ENCODE data around the gene DDT.
"Not testable (repeated sequence)": the region's sequence is repeated elsewhere in the genome, so short reads cannot be mapped to it uniquely, and the experiment has no call there.

Gene DDT

DNA sequence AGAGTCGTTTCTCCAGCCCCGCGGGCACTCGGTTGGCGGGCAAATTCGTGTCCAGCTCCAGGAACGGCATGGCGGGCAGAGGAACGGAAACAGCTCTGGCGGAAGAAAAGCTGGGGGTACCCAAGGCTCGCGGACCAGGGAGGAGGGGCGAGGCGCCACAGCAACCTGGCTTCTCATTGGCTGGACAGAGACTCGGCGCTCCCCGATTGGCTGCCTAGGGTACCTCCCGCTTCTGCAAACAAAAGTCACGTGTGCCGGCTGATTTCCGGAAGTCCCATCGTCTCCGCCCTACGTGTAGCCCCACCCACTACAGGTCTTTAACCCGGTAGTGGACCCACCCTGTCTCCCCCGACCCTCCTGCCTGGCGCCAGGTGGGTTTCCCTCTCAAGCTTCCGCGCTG, at the start of gene DDT:
Gene DDT (minus strand): TSS at position 97 of the 400 bp plus-strand sequence. CDS start 27 bp downstream, at position 70.
- DNase-seq: not testable (repeated sequence)

DNA sequence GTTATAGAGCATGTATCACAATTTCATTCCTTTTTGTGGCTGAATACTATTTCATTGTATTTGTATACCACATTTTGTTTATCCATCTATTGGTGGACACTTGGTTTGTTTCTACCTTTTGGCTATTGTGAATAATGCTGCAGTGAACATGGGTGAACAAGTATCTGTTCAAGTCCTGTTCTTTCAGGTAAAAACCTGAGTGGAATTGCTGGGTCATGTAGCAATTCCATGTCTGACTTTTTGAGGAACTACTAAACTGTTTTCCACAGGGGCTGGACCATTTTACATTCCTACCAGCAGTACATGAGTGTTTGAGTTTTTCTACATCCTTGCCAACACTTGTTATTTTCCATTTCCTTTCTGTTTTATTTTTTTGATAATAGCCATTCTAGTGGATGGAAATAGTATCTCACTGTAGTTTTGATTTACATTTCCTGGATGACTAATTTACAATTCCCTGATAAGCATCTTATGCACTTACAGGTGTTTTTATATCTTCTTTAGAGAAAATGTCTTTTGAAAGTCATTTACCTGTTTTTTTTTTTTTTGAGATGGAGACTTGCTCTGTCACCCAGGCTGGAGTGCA, 49.1 kb upstream of the DDT start:
- DNase-seq: no peak

DNA sequence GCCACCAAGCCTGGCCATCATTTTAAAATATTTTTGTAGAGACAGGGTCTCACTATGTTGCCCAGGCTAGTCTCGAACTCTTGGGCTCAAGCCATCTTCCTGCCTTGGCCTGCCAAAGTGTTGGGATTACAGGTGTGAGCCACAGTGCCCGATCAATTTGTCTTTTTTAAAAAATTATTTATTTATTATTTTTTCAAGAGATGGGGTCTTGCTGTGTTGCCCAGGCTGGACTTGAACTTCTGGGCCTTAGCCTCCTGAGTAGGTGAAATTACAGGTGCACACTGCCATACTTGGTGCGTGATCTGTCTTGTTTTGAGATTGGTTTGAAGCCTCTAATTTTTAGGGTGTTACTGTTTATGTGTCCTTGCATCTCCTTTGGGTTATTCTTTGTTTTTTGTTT, 47.1 kb upstream of the DDT start:
- DNase-seq: peak in 1 of 2 experiments; percentile 4

DNA sequence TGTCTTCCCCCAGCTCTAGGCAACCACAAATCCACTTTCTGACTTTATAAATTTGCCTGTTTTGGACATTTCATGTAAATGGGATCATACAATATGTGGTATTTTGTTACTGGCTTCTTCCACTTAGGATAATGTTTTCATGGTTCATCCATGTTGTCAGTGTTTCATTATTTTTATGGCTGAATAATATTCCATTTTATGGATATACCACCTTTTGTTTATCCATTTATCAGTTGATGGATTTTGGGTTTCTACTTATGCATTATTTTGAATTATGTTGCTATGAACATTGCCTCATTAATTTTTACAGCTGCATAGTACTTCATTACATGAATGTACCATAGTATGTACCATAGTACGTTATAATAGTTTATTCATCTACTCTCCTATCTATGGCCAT, 41.9 kb upstream of the DDT start:
- DNase-seq: no peak

DNA sequence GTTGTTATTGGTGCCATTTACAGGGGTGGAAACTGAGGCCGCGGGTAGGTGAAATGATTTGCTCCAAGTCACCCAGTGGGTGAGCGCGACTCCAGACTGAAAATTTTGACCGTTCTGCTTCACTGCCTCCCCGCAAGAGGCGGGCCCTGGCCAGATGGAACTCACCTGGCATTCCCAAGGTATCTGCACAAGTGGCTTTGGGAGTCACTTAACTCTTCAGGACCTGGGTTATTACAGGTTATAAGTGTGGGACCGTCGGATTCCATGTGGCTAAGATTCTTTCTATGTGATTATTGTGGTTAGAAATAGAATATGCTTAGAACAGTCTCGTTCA, 37.5 kb upstream of the DDT start:
- no peak for DNase-seq

DNA sequence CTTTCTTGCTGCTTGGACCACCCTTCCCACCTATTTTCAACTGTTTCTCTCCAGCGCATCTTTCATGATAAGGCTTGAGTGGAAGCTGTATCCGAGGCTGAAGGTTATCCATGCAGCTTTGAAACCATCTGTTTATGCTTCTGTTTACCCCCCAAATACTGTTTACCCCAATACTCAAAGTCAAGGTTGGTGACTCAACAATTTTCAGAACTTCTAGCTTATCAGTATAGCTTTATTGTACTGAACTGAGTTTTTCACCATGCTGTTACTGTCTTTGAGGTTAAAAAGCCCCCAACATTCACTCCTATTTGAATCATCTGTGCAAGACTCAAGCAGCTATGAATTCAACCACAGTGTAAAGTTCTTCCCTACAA, 35.8 kb upstream of the DDT start:
- DNase-seq: no peak

DNA sequence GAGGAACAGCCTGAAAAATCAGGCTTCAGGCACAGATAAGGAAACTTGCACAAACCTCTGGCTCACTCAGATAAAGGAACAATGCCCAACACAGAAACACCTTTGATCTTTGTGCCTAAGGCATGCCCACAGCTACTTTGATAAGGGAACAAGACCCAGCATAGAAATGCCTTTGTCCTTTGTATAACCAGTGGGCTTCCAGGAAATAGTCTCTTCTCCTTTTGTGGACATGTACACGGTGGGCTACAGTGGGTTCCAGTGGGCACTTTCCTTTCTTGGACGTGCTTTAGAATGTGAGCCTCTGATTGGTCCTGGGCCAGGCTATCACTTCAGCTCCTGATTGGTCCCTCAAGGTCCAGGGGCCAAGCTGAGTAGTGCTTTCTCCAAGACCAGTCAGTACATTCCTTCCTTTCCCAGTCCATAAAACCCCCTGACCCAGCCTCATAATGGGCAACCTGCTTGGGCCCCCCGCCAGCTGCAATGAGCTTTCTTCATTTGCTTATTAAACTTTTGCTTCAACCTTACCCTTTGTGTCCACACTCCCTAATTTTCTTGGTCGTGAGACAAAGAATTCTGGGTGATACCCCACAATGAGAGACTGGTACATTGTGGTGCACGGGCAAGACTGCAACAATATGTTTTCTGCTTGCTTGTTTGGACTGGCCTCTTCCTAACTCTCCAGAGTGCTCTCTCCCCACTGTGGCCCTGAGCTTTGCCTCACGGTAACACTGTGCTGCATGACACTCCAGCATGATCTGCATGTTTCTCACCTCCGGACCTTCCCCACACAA, 35.2 kb upstream of the DDT start:
- no peak for DNase-seq

DNA sequence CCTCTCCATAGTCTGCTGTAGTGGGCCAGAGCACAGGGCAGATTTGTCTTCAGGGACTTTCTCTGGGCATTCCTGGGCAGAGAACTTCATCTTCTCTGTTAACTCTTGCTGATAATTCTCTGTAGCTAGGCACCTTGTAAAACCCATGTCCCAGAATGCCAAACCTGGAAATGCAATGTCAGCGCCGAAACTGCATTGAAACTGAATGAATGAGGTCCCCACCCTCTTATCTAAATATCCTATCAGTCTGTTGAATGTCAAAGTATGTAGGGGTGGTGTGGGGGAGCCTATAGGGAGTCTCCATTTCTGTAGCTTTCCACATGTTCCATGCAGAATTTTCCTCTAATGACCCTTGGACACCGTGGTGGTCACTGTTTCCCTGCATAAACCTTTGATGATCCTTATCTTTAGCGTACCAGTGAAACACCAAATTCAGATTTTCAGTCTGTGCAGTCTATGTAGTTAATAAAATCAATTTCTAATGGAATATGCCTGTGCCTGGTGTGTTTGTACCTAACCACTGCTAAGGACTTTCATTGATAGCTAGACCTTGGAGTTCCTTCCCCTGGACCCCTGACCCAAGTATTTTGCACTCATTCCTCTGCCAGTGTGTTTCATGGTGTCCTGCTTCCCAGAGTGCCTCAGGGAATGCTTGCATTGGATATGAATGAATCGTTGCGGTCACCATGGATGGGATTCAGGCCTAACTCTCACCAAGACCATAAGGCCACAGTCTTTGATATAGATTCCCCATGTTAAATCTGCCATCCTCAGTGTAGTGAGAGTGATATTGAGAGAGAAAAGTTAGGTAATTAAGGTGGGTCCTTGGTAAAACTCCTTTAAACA, 34.4 kb upstream of the DDT start:
- DNase-seq: no peak

DNA sequence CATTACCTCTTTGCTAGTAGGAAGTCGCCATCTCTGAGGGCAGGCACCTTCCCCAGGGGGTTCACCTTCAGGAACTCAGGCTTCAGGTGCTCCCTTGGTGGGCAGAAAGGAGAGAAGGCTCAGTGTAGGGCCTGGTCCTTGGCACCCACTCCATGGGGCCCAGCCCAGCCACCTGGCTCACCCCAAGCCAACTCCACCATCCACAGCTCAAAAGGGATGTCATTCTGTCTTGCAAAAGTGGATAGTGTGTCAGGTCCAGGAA, 33.7 kb upstream of the DDT start:
- DNase-seq: no peak

DNA sequence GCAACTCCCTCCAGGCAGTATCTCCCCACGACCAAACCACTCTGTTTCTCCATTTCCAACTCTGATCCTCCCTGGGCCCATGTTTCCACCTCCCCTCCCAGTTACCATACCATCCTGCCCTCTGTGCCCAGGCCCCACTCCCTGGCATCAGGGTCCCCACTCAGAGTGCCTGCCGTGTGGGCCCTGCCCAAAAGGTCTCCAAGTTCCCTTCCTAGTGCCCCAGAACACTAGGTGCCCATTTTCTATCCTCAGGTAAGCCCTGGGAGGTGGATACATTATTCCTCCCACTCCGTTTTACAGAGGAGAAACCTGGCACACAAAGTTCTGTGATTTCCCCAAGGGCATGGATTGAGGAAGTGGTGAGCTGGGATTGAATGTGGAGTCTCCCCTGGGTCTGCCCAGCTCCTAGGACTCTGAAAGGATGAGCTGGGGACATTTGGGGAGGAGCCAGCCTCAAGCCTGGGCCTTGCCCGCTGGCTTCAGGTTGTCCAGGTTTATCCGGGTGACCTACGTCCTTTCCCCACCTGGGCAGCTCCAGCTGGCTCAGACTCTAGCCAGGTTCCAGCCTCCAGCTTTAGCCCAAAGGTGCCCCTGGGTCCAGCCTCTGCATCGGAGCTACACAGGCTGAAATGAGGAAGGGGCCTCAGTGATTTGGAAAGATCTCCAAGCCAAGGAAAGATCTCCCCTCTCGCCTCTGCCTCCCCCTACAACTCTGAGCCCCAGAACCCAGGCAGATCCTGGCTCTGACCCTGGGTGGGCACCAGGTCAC, 33.2 kb upstream of the DDT start:
- DNase-seq: no peak

DNA sequence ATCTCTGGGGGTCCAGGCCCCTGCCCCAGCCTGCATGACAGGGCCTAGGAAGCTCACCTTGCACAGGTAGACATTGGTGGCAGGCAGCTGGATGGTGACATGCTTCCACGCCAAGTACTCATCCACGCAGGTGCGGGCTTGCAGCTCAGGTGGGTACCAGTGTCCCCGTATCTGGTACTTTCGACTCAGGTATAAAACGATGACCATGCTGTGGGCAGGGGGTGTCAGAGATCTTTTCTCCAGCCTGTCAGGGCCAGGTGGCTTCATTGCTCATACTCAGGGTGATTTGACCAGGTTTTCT, 32.6 kb upstream of the DDT start:
- no peak for DNase-seq

DNA sequence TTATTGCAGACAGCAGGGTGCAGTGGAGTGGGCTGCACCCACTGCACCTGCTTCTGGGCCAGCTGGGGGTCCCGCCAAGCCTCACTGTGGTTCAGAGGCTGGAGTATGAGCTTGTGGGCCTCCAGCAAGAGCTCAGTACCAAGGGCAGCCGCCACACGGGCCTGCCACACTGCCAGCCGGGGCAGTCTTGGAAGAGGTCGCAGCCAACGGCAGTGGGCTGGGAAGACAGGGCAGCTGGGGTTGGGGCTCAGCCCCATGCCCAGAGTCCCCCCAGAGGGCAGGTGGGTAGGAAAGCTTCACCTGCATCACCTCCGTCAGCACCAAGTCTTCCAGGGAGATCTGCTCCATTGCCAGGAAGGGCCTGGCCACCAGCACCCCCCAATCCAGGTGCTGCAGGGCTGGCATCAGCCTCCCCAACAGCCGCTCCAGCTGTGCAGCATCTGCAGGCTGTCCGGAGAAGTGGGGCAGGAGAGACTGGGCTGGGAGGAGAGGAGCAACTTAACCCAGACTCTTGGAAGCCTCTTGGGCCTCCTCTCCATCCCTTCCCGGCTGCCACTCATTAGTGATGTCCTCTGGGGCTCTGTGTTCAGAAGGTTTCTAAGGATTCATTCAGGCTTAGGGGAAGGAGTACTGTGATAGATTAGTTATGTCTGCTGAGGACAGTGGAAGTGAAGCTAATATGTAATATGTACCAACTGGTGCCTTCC, 32.1 kb upstream of the DDT start:
- DNase-seq: no peak

DNA sequence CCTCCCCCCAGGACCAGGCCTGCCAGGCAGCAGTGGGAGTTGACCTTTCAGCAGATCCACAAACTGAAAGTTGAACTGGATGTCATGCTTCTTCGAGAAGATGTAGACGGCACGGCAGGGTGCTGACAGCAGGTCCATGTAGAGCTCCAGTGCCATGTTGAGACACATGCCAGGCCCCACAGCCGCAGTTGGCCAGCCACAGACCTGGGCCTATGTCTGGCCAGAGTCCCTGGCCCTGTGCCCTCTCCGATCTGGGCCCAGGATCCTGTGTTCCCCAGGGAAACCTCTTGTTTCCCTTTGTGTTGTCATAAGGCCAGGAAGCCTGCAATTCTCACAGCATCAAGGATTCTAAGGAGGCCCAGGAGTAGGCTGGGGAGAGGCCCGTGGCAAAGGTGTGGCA, 31.0 kb upstream of the DDT start, which contains the start of gene GSTT4:
Gene GSTT4 (minus strand): TSS at position 253 of the 400 bp plus-strand sequence. CDS start 97 bp downstream, at position 156.
- no peak for DNase-seq

DNA sequence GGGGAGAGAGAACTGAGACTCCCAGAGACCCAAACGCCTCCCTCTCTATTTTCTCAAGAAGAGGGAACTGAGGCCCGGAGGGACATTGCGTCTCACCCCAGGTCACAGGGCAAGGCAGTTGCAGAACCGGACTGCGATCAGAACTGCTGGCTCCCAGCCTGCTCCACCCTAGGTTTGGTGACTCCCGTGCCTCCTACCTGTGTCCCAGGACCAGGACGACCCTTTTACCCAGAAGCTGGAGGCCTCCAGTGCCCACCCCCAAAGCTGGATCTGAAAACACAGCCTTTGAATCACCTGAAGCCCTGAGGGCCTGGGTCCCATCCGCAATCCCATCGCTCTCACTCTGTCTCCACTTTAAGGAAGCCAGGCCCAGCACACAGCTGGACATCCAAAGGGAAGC, 29.6 kb upstream of the DDT start:
- no peak for DNase-seq

DNA sequence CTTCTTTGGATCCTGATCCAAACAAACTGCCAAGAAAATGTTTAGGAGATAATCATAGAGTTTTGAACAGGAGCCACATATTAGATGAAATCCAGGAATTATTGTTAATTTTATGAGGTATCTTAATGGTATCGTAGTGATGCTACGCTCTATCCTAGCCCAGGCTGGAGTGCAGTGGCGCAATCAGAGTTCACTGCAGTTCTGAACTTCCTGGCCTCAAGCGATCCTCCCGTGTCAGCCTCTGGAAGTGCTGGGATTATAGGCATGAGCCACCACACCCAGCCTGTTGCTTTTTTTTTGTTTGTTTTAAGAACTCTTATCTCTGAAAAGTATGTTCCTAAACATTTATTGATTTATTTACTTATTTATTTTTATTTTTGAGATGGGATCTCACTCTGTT, 28.6 kb upstream of the DDT start:
- DNase-seq: no peak

DNA sequence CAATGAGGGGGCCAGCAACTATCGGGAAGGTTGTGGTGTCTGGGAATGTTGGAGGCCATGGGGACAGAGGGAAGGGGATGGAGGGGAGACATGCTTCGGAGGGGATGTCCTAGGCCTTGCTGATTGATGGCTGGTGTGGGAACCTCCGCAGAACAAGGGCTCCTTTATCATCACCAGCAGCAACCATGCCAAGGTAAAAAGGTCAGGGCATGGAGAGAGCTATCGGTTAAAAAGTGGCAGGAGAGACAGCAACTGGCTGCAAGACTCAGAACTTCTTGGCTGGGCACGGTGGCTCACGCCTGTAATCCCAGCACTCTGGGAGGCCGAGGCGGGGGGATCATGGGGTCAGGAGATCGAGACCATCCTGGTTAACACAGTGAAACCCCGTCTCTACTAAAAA, 28.0 kb upstream of the DDT start:
- DNase-seq: no peak

DNA sequence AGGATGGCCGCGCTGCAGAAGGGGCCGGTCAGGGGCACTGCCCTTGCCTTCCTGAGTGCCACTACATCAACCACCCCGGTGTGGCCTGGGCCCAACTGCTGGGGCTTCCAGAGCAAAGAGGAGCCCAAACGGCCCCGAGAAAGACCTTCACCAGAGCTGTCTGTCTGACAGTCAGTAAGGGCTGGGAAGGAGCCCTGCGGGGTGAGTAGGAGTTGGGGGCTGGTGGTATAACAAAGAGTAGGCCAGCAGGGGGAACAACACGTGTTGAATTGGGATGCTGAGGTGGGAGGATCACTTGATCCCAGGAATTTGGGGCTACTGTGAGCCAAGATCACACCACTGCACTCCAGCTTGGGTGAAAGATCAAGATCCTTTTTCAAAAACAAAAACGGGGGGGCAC, 27.1 kb upstream of the DDT start:
- DNase-seq: no peak

DNA sequence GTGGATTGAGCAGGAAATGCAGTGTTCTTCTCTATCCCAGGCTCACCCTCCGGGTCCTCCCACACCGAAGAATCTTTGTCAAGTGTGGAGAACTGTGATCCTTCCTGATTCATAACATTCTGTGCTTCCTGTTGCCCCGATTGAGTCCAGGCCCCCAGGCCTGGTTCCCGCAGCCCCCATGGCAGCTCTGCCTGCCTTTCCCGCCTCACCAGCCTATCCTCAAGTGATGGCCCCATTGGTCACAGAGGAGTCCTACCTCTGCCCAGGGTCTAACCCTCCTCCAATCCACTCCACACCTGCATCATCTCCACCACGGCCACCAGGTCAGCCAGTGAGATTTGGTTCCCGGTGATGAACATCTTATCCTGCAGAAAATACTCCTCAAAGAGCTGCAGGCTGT, 25.5 kb upstream of the DDT start:
- not testable (repeated sequence) for DNase-seq

DNA sequence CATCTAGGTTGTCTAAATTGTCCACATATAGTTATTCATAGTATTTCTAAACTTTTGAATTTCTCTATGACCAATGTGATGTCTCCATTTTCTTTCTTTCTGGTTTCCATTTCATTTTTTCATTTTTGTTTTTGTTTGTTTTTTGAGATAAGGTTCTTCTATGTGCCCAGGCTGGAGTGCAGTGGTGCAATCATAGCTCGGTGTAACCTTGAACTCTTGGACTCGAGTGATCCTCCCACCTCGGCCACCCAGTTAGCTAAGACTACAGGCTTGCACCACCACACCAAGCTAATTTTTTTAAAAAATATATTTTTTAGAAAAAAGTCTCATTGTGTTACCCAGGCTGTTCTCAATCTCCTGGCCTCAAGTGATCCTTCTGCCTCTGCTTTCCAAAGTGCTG, 22.9 kb upstream of the DDT start:
- DNase-seq: no peak

DNA sequence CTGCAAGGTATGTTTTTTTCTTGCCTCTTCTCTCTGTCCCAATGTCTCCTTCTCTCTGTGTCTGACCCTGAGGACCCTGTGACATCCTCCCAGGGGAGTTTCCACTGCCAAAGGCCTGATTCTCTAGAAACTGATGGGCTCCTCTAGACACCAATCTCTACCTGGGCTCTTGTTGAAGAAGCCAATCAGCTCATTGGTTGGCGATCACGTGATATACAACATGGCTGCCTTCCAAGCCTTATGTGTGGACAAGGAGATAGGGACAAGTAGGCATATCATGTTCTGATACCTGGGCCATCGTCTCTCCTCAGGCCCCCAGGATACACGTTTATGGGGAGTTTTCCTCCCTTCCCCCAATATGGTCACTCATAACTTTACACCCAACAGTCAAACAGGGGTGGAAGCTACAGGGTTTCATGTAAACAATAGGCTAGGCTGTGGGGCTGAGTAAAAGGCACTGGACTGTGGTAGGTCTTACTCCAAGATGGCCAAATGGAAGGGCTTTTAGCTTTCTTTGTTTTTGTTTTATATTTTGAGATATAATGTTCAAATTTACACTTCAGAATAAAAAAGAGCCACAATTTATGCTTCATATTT, 19.4 kb upstream of the DDT start:
- DNase-seq: not testable (repeated sequence)

DNA sequence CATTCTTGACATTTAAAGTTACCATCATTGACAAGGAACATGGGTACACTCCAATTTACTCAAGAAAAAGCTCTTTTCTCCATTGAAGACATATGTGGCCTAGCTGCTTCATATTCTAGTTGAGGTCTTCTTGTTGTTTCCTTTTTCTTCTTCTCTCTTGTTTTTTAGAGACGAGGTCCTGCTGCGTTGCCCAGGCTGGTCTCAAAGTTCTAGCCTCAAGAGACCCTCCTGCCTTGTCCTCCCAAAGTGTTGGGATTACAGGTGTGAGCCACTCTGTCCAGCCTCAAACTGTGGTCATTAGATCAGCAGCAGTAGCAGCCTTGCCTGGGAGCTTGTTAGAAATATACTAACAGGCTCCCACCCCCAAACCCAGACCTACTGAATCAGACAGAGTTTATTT, 18.8 kb upstream of the DDT start:
- DNase-seq: not testable (repeated sequence)

DNA sequence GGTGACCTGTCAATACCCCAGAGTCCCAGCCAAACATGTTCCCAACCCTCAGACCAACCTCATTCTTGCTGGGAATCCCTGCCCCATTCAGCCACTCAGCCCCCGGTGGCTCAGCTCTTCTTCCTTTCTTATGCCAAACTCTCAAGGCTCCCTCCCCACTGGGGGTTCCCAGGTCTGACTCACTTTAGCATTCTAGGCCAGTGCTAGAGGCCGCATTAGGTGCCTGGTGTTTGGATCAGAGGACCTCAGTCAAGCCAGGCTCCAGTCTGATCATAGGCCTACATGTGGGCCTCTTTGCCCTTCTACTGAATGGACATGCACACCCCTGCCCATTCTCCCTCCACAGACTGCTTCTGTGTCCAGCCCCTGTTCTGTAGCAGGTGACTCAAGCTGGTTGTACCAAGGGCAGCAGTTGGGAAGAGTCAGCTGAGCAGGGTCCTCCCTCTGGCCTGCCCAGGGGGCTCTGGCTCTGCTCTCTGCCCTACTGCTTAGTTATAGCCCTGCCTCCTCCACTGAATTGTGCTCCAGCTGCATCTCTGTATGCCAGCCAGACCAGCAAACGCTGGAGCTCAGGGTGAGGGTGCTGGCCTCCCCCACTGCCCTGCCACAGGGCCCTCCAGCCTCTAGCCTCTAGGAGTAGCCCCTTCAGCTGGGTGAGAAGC, 15.5 kb upstream of the DDT start:
- DNase-seq: not testable (repeated sequence)
